ENCODE measurements around the gene TANGO6.

GRCh38 chr16:69118468-69118867 lies 275.1 kb downstream of the TANGO6 start:
- TF ChIP-seq ZNF274 (IDR thresholded peaks at IDR 0.05; ENCODE audit: low read depth, low read length) (no peak), SUZ12 (IDR thresholded peaks at IDR 0.05; ENCODE audit: extremely low read depth, insufficient read depth, insufficient read length) (no peak), YY1 (IDR thresholded peaks at IDR 0.05; ENCODE audit: insufficient read depth, insufficient read length) (no peak)

Measured in NT2/D1 (cell line).